SH-SY5Y (cell line): ENCODE results near the gene SLC38A4.

Source experiments
- GATA2 ChIP-seq: IDR thresholded peaks from 2 replicates; pipeline ENCODE4 v1.6.1; 2011; ENCODE audit warnings: mild to moderate bottlenecking, low read depth, low read length
- GATA3 ChIP-seq: IDR thresholded peaks from 2 replicates; pipeline ENCODE4 v1.6.1; 2011; ENCODE audit warnings: low read depth, mild to moderate bottlenecking, low read length, moderate library complexity

GRCh38 chr12:46749322-46749721 lies 76.5 kb downstream of the SLC38A4 start:
- TF ChIP-seq GATA2 = no peak
- TF ChIP-seq GATA3 = no peak
